GM21526 (cell line): Measurements from ENCODE around the gene ERCC6L2.
A peak's percentile ranks its signal among the peaks of the same experiment; 100 is the strongest.

Experiments
- ATAC-seq: cut with Tn5 transposase; IDR thresholded peaks from one replicate; pipeline ENCODE4 v1.9.1; 2021; ENCODE audit warnings: moderate library complexity; ENCODE audit not compliant: unreplicated experiment, low FRiP score

Gene ERCC6L2, protein sequence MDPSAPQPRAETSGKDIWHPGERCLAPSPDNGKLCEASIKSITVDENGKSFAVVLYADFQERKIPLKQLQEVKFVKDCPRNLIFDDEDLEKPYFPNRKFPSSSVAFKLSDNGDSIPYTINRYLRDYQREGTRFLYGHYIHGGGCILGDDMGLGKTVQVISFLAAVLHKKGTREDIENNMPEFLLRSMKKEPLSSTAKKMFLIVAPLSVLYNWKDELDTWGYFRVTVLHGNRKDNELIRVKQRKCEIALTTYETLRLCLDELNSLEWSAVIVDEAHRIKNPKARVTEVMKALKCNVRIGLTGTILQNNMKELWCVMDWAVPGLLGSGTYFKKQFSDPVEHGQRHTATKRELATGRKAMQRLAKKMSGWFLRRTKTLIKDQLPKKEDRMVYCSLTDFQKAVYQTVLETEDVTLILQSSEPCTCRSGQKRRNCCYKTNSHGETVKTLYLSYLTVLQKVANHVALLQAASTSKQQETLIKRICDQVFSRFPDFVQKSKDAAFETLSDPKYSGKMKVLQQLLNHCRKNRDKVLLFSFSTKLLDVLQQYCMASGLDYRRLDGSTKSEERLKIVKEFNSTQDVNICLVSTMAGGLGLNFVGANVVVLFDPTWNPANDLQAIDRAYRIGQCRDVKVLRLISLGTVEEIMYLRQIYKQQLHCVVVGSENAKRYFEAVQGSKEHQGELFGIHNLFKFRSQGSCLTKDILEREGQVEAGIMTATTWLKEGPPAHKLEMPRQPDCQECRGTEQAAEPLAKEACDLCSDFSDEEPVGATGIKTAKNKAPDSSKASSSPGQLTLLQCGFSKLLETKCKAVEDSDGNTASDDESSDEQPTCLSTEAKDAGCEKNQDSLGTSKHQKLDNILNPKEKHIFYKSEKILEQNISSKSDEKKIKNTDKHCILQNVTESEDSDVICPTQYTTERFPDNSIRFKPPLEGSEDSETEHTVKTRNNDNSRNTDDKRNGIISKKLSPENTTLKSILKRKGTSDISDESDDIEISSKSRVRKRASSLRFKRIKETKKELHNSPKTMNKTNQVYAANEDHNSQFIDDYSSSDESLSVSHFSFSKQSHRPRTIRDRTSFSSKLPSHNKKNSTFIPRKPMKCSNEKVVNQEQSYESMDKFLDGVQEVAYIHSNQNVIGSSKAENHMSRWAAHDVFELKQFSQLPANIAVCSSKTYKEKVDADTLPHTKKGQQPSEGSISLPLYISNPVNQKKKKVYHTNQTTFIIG (N-terminal part only)

GRCh38 chr9:95875305-95876137 is at the start of gene ERCC6L2:
Gene ERCC6L2 (plus strand): TSS chr9:95875691. CDS start chr9:95876039, 348 bp downstream.
- ATAC-seq = peak; percentile 87

DNA sequence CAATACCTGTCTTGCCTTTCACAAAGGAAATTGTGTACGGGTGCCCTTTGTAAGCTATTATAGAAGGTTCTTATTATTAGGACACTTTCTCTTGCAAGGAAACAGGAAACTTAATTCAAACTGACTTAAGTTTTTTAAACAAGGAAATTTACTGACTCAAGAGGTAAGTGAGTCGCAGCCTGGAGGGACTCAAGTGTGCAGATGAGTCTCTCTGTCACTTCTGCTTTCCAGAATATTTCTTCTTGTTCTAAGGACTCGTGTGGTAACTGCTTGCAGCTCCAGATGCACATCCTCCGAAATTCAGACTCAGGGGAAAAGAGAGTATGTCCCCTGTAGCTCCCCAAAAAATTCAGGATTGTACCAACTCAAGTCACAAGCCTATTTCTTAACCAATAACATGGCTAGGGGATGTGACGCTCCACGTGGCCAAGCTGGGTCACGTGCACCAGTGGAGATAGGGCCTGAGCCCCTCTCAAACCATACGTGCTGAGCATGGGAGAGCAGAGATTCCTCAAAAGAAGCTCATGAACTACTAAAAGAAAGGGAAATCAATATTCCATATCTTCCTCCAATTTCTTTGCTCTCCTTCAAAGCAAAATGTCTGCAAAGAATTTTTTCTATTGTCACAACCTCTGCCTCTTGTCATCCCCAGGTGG is 49.2 kb upstream of the ERCC6L2 start:
- ATAC-seq = no peak

DNA sequence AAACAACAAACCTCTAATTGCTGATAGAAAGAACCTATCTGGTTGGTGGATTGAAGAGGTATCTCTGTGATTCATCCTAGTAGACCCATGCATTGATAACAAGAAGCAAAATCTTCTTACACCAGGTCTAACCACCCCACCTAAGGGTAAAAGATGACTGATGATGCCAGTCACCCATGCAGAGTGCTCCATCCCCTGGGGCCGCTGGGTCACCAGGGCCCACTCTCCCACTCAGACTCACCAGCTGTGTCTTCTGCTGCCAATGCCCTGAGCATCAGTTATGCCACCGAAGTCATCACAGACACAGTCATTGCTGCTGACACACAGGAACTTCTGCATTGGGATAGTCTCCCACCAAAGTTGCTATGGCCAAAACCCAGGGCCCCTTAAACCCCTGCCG is 44.7 kb upstream of the ERCC6L2 start:
- ATAC-seq = no peak

GRCh38 chr9:95831810-95832209 is 43.7 kb upstream of the ERCC6L2 start:
- ATAC-seq = no peak

- ATAC-seq = no peak
Observed at GRCh38 chr9:95833546-95834178, 41.8 kb upstream of the ERCC6L2 start.

DNA sequence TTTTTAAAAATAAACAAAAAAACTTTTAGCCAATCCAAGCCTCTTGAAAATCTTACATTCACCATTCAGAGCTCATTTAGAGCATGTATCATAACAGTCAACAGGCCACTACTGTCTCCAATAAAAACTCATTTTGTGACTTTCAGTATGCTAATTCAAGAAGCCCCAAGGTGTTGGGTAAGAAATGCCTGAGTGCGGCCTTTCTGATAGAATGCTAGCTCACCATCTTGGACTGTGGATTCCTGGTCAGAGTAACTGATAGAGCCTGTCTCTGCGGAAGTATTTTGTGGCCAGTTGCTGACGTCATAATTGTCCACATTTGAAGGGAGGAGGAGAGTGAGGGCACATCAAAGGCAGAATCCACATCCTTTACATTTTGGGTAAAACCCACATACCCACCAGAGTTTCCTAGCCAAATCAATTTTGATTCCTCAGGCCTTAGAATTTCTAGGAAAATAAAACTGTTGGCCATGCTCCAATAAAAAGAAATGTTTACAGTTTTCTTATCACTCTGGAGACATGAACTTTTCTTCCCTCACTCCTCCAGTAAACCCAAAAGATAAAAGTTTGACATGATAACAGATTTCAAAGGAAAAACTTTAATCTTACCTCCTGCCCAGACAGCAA is 41.1 kb upstream of the ERCC6L2 start:
- no peak for ATAC-seq

- no peak for ATAC-seq
Observed at GRCh38 chr9:95835393-95835792, 40.1 kb upstream of the ERCC6L2 start.

GRCh38 chr9:95836072-95836471 is 39.4 kb upstream of the ERCC6L2 start:
- ATAC-seq = no peak

DNA sequence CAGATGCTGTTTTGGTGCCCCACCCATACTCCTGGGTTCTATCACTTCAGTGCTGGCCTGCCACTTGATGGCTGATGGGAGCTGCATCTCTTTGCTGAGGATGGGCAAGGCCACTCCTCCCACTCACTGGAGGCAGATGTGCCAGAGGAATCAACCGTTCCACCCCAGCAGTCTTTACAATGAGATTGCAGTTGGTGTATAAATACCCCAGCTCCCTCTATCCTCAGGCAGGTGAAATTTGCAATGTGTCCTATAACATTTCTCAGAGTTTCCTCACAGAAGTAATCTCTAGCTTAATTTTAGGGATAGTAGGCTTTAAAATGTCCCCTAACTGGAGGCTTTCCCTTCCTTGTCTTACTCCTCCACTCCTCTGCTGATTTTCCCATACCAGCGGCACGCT is 36.5 kb upstream of the ERCC6L2 start:
- no peak for ATAC-seq

DNA sequence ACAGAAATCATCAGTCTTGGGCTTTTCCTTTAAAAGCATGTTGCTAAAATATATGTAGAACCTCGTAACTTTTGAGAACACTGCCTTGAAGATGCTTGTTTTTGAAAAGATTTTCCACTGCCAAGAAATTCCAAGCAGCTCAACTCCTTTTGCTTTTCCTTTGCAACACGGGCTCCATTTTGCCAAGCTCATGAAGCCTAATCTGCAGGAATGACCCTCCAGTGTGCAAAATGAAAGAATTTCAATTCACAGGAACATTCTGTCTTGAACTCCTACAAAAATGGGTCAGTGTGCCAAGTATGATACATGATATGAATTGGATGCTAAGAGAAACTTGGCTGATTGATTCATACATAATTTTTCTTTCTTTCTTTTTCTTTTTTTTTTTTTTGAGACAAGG is 35.4 kb upstream of the ERCC6L2 start:
- no peak for ATAC-seq

GRCh38 chr9:95841377-95841776 is 34.1 kb upstream of the ERCC6L2 start:
- no peak for ATAC-seq

- ATAC-seq = no peak
Observed at GRCh38 chr9:95845751-95846150, 29.7 kb upstream of the ERCC6L2 start.

DNA sequence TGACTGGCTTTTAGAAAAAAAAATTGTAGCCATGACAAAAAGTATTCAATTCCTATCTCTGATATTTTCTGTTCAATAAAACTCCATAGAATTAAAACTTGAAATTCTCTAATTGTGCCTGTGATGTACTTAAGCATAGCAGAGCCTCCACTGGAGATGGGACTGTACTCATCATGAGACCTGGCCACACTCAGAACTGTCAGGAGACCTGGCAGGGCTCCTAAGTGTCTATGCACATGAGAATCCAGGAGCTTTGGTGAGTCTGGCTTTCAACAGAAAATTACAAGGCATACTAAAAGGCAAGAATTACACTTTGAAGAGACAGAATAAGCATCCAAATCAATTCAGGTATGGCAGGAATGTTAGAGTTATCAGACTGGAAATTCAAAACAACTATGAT is 26.7 kb upstream of the ERCC6L2 start:
- ATAC-seq = no peak

- ATAC-seq = peak; percentile 91
Observed at GRCh38 chr9:95852059-95853032, 23.1 kb upstream of the ERCC6L2 start.

DNA sequence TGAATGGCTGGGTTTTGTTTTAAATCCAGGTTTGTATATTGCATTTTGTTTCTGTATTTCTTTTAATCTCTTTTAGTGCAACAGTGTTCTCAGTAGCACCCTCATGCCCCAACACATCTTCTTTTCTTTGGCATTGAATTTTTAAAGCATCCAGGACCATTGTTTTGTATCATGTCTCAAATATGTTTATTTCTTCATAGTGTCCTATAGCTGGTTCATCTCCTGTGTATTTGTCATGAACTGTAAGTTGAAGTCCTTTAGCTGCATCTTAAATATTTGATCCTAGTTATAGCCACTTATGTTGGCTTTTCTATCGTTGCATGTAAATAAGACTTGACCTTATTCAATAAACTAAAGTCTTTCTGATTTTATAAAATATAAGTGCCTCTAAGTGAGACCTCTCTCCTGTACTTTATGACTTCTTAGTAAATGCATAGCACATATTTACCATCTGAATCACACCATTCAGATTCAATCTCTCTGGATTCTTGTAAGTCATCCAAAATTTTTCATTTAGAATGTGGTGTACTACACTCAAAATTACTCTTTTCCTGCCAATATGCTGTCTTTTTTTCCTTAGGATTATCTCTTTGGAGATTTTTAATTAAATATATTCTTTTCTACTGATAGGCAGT is 21.0 kb upstream of the ERCC6L2 start:
- ATAC-seq = no peak

DNA sequence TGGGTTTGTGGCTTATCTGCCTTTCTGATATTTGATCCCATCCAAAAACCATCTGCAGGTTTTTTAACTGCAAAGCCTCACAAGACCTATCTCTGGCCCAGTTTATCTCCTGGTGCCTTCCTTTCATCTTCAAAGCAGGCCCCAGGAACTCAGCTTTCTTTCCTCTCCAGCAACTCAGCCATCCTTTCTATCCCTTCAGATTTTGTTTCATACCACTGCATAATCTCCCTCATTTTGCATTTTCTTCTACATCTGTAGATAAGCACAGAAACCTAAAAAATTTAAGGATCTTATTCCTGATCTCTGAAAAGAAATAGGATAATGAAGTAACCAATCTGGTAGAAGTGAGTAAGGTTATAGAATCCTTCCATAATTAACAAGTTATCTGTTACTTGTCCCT is 19.5 kb upstream of the ERCC6L2 start:
- ATAC-seq = no peak

DNA sequence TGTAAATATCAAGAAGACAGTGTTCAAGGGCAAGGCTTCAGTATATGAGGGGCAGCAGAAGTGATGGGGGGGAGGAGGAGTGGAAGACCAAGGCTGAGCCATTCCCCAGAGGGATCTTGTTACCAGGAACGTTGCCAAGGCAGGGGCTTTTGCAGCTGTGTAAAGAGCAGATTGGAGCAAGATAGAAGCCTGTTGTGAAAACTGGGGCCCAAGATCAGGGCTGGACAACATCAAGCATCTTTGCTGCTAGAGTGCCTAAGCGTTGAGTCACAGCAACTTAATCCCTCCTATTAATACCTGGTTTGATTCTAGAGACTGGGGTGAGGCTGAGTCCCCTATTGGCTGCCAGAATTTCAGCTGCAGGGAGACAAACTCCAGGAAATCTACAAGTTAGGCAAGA is 18.4 kb upstream of the ERCC6L2 start:
- ATAC-seq = no peak
